SK-N-DZ (cell line): ENCODE results near the gene PTEN.

Source experiments
- DNase-seq: peaks from one replicate; pipeline ENCODE4 v3.0.0-alpha.2; 2015; ENCODE audit warnings: low spot score

Gene PTEN

GRCh38 chr10:87918254-87918859 is 54.9 kb downstream of the PTEN start:
- DNase-seq: no peak

GRCh38 chr10:87920538-87920937 is 57.1 kb downstream of the PTEN start:
- DNase-seq: no peak

GRCh38 chr10:87921931-87922688 is 58.7 kb downstream of the PTEN start:
- DNase-seq: no peak

- DNase-seq: no peak
Measured at GRCh38 chr10:87923233-87923632, 59.8 kb downstream of the PTEN start.

GRCh38 chr10:87925570-87925969 is 62.1 kb downstream of the PTEN start:
- DNase-seq: no peak

- DNase-seq: no peak
Measured at GRCh38 chr10:87927091-87927490, 63.7 kb downstream of the PTEN start.

- no peak for DNase-seq
Measured at GRCh38 chr10:87928996-87929395, 65.6 kb downstream of the PTEN start.

- no peak for DNase-seq
Measured at GRCh38 chr10:87930141-87930540, 66.7 kb downstream of the PTEN start.

- no peak for DNase-seq
Measured at GRCh38 chr10:87930934-87931835, 67.8 kb downstream of the PTEN start.

- DNase-seq: no peak
Measured at GRCh38 chr10:87931836-87932230, 68.4 kb downstream of the PTEN start.

GRCh38 chr10:87935290-87936141 is 72.1 kb downstream of the PTEN start:
- DNase-seq: no peak

GRCh38 chr10:87940210-87940609 is 76.8 kb downstream of the PTEN start:
- no peak for DNase-seq

GRCh38 chr10:87942884-87943527 is 79.6 kb downstream of the PTEN start:
- DNase-seq: no peak

GRCh38 chr10:87945984-87946383 is 82.6 kb downstream of the PTEN start:
- no peak for DNase-seq

GRCh38 chr10:87952612-87953011 is 89.2 kb downstream of the PTEN start:
- no peak for DNase-seq

- DNase-seq: no peak
Measured at GRCh38 chr10:87956055-87956454, 92.6 kb downstream of the PTEN start.

GRCh38 chr10:87957702-87958101 is 94.3 kb downstream of the PTEN start:
- DNase-seq: no peak

GRCh38 chr10:87960230-87960629 is 96.8 kb downstream of the PTEN start:
- DNase-seq: no peak

- DNase-seq: no peak
Measured at GRCh38 chr10:87961314-87961713, 97.9 kb downstream of the PTEN start.

- no peak for DNase-seq
Measured at GRCh38 chr10:87966459-87966858, 103.0 kb downstream of the PTEN start.

- DNase-seq: no peak
Measured at GRCh38 chr10:87973635-87974034, 110.2 kb downstream of the PTEN start.
